ENCODE data around the gene KCNV2. TPM values are rescaled to one million over a fixed set of nuclear protein-coding genes. Genes with fewer than 3 reads are reported as not detected.

The KCNV2 gene
- total and polyA plus RNA-seq, 8 donors = not detected

- FAIRE-seq (no peak), ATAC-seq (no peak), DNase-seq (peak in 3 of 6 donors; percentile 21 to 62 (median 56))
- Histone ChIP-seq H3K27me3 (no peaks in the 10 kb centered on the region), H3K9me3 (peaks cover 0 to 3% (median 0%) of the 10 kb centered on the region in 4 donors), H3K27ac (no peak overlapping the region), H3K4me3 (no peak overlapping the region), H3K36me3 (no peaks in the 10 kb centered on the region), H3K4me1 (peaks cover 8 to 15% (median 9%) of the 10 kb centered on the region in 3 donors)
- intact Hi-C loops (cut with DNase I) = no loop called here
- WGBS, 2 donors = 98% methylated on average over 64 to 69 of the region's 69 CpGs
- TF ChIP-seq, protein P1, sequence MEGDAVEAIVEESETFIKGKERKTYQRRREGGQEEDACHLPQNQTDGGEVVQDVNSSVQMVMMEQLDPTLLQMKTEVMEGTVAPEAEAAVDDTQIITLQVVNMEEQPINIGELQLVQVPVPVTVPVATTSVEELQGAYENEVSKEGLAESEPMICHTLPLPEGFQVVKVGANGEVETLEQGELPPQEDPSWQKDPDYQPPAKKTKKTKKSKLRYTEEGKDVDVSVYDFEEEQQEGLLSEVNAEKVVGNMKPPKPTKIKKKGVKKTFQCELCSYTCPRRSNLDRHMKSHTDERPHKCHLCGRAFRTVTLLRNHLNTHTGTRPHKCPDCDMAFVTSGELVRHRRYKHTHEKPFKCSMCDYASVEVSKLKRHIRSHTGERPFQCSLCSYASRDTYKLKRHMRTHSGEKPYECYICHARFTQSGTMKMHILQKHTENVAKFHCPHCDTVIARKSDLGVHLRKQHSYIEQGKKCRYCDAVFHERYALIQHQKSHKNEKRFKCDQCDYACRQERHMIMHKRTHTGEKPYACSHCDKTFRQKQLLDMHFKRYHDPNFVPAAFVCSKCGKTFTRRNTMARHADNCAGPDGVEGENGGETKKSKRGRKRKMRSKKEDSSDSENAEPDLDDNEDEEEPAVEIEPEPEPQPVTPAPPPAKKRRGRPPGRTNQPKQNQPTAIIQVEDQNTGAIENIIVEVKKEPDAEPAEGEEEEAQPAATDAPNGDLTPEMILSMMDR (IDR thresholded peaks at IDR 0.05) = no peak
Observed at GRCh38 chr9:2718001-2718697, 839 bp downstream of the KCNV2 start.

- WGBS, 2 donors = 98% methylated on average over 23 to 29 of the region's 29 CpGs
- FAIRE-seq (no peak), DNase-seq (no peak), ATAC-seq (no peak)
- no peaks in the 10 kb centered on the region for H3K27me3 ChIP-seq
- intact Hi-C loops (cut with DNase I) = no loop called here
- no peak overlapping the region for H3K27ac ChIP-seq
- peaks cover 8 to 15% (median 9%) of the 10 kb centered on the region in 3 donors for H3K4me1 ChIP-seq
- TF ChIP-seq, protein P1 (IDR thresholded peaks at IDR 0.05) = no peak
- H3K36me3 ChIP-seq = no peaks in the 10 kb centered on the region
- peaks cover 0 to 3% (median 0%) of the 10 kb centered on the region in 4 donors for H3K9me3 ChIP-seq
- H3K4me3 ChIP-seq = no peak overlapping the region
Observed at GRCh38 chr9:2718698-2719033, 1.4 kb downstream of the KCNV2 start.

GRCh38 chr9:2720179-2720654, 2.9 kb downstream of the KCNV2 start:
- Histone ChIP-seq H3K27me3 (no peaks in the 10 kb centered on the region), H3K4me1 (peaks cover 8 to 15% (median 9%) of the 10 kb centered on the region in 3 donors), H3K9me3 (peaks cover 0 to 3% (median 0%) of the 10 kb centered on the region in 4 donors), H3K27ac (peak overlapping the region in 1 of 4 donors; percentile 25), H3K4me3 (no peak overlapping the region), H3K36me3 (no peaks in the 10 kb centered on the region)
- ATAC-seq = peak; percentile 85 to 96 (median 90)
- intact Hi-C loops (cut with DNase I) = loop anchor here in 1 of 3 donors (10.0 kb wide), 1 partner anchor 585 kb away; no protein-coding TSS in a partner anchor
- no peak for FAIRE-seq
- no peak for DNase-seq
- TF ChIP-seq, protein P1 (IDR thresholded peaks at IDR 0.05) = no peak
- WGBS, 2 donors = 14 to 18% methylated on average over 1 of the region's 1 CpG

GRCh38 chr9:2722715-2723114, 5.4 kb downstream of the KCNV2 start:
- H3K27me3 ChIP-seq = no peaks in the 10 kb centered on the region
- TF ChIP-seq, protein P1 (IDR thresholded peaks at IDR 0.05) = no peak
- H3K36me3 ChIP-seq = no peaks in the 10 kb centered on the region
- WGBS, 2 donors = 90 to 92% methylated on average over 2 of the region's 2 CpGs
- H3K27ac ChIP-seq = no peak overlapping the region
- intact Hi-C loops (cut with DNase I) = loop anchor here in 1 of 3 donors (10.0 kb wide), 1 partner anchor 588 kb away; no protein-coding TSS in a partner anchor
- peaks cover 8 to 15% (median 9%) of the 10 kb centered on the region in 3 donors for H3K4me1 ChIP-seq
- no peak for DNase-seq
- H3K4me3 ChIP-seq = no peak overlapping the region
- ATAC-seq = no peak
- no peak for FAIRE-seq
- H3K9me3 ChIP-seq = peaks cover 0 to 3% (median 0%) of the 10 kb centered on the region in 4 donors

All from pancreas (tissue), 10 donors.